ENCODE measurements around the gene VTI1A.
"Not testable (repeated sequence)": the region's sequence is repeated elsewhere in the genome, so short reads cannot be mapped to it uniquely, and the experiment has no call there.

Gene VTI1A

GRCh38 chr10:112454910-112455779 lies 8.1 kb downstream of the VTI1A start:
- DNase-seq: no peak

GRCh38 chr10:112456533-112456932 lies 9.5 kb downstream of the VTI1A start:
- DNase-seq: no peak

GRCh38 chr10:112460366-112460765 lies 13.4 kb downstream of the VTI1A start:
- DNase-seq: no peak

GRCh38 chr10:112461029-112461887 lies 14.2 kb downstream of the VTI1A start:
- peak; percentile 32 to 37 for DNase-seq

GRCh38 chr10:112464074-112464473 lies 17.1 kb downstream of the VTI1A start:
- not testable (repeated sequence) for DNase-seq

GRCh38 chr10:112465299-112465883 lies 18.4 kb downstream of the VTI1A start:
- no peak for DNase-seq

GRCh38 chr10:112466802-112467201 lies 19.8 kb downstream of the VTI1A start:
- DNase-seq: no peak

GRCh38 chr10:112467541-112468075 lies 20.6 kb downstream of the VTI1A start:
- no peak for DNase-seq

GRCh38 chr10:112471878-112472487 lies 25.0 kb downstream of the VTI1A start:
- no peak for DNase-seq

- DNase-seq: no peak
These were observed 28.7 kb downstream of the VTI1A start for GRCh38 chr10:112475575-112476218.

GRCh38 chr10:112481602-112482001 lies 34.6 kb downstream of the VTI1A start:
- DNase-seq: no peak

- DNase-seq: no peak
These were observed 37.4 kb downstream of the VTI1A start for GRCh38 chr10:112484399-112484798.

- no peak for DNase-seq
These were observed 40.9 kb downstream of the VTI1A start for GRCh38 chr10:112487964-112488363.

- DNase-seq: no peak
These were observed 43.5 kb downstream of the VTI1A start for GRCh38 chr10:112490545-112490944.

GRCh38 chr10:112491144-112491543 lies 44.1 kb downstream of the VTI1A start:
- DNase-seq: no peak

GRCh38 chr10:112492736-112493135 lies 45.7 kb downstream of the VTI1A start:
- DNase-seq: no peak

- DNase-seq: no peak
These were observed 50.4 kb downstream of the VTI1A start for GRCh38 chr10:112497347-112497950.

- no peak for DNase-seq
These were observed 51.8 kb downstream of the VTI1A start for GRCh38 chr10:112498806-112499205.

GRCh38 chr10:112499985-112500384 lies 53.0 kb downstream of the VTI1A start:
- DNase-seq: not testable (repeated sequence)

- DNase-seq: no peak
These were observed 55.5 kb downstream of the VTI1A start for GRCh38 chr10:112502536-112502935.

- no peak for DNase-seq
These were observed 56.6 kb downstream of the VTI1A start for GRCh38 chr10:112503643-112504042.

- no peak for DNase-seq
These were observed 60.0 kb downstream of the VTI1A start for GRCh38 chr10:112507046-112507445.

All from stimulated activated CD4-positive, alpha-beta T cell treated with anti-CD3 and anti-CD28 coated beads, Interleukin-2, amount 100 ng/mL, for 24 hours (primary cell).